H1 (cell line): ENCODE measurements around the gene BIN2. TPM values are rescaled to one million over a fixed set of nuclear protein-coding genes. Genes with fewer than 3 reads are reported as not detected.

Experiments
- CHD7 ChIP-seq: fragments of 300-600 bp; sonication (generic); IDR thresholded peaks from 2 replicates; pipeline ENCODE4 v1.7.1; 2012; ENCODE audit warnings: low read length, moderate library complexity, mild to moderate bottlenecking, inconsistent platforms; ENCODE audit not compliant: insufficient replicate concordance
- CTBP2 ChIP-seq: IDR thresholded peaks from 2 replicates; pipeline ENCODE4 v1.7.0; 2011; ENCODE audit warnings: borderline replicate concordance, mild to moderate bottlenecking, moderate library complexity, mixed read lengths, low read length; ENCODE audit not compliant: insufficient read depth, insufficient read length
- GTF2F1 ChIP-seq: IDR thresholded peaks from 2 replicates; pipeline ENCODE4 v1.6.1; 2012; ENCODE audit warnings: low read depth, low read length, improper control_type of control experiment, borderline replicate concordance
- KDM5A ChIP-seq: fragments of 200-600 bp; IDR thresholded peaks from 2 replicates; pipeline ENCODE4 v1.7.1; 2012; ENCODE audit warnings: mild to moderate bottlenecking, low read length, inconsistent platforms, mixed read lengths
- NRF1 ChIP-seq: IDR thresholded peaks from 2 replicates; pipeline ENCODE4 v1.6.1; 2011; ENCODE audit warnings: mild to moderate bottlenecking, low read depth, low read length, improper control_type of control experiment
- SP1 ChIP-seq: IDR thresholded peaks from 2 replicates; pipeline ENCODE4 v1.6.1; 2011; ENCODE audit warnings: low read depth, low read length
- SUZ12 ChIP-seq: fragments of 200-600 bp; sonication (generic); IDR thresholded peaks from 2 replicates; pipeline ENCODE4 v1.6.1; 2012; ENCODE audit warnings: mild to moderate bottlenecking, inconsistent platforms, low read length, moderate library complexity, mixed read lengths
- TBP ChIP-seq: IDR thresholded peaks from 2 replicates; pipeline ENCODE4 v1.6.1; 2011; ENCODE audit warnings: low read depth, low read length, improper control_type of control experiment
- USF2 ChIP-seq: IDR thresholded peaks from 2 replicates; pipeline ENCODE4 v1.6.1; 2011; ENCODE audit warnings: low read length, improper control_type of control experiment
- polyA plus RNA-seq, 7 experiments: library from polyadenylated mRNA; depleted of rRNA in 3 of 7; stranded (reverse) in 5 of 7; unstranded in 2 of 7; fragments of >200 nt in 5 of 7; fragments of 200-250 nt in 2 of 7; gene quantifications; 1 replicate in 5 of 7; 2 replicates in 1 of 7; 4 replicates in 1 of 7; pipeline versions ENCODE4 v1.2.1 to v1.2.3, GENCODE V29; 2011 to 2013; ENCODE audit warnings: missing spikeins in 2 of 7, mixed read lengths in 2 of 7
- total RNA-seq: library from RNA; stranded (reverse); fragmentation: NEBNext Ultra II Directional; extraction: Animal tissue kit (Norgen Biotek cat#: 25700); gene quantifications from 2 replicates; pipeline ENCODE4 v1.2.1, GENCODE V29; 2021

Gene BIN2
- total and polyA plus RNA-seq, 2 of the 8 experiments (the other 6 are each of a cell fraction or from before 2014, with no cell fraction given) = not detected

GRCh38 chr12:51238510-51239334 is 85.3 kb downstream of the BIN2 start, which contains the start of gene DAZAP2 (continued):
- TF ChIP-seq CHD7 = no peak
- no peak for TF ChIP-seq SUZ12
- peak; percentile 99 for TF ChIP-seq SP1
- no peak for TF ChIP-seq GTF2F1
- TF ChIP-seq TBP = peak; percentile 60
- no peak for TF ChIP-seq NRF1
- peak; percentile 91 for TF ChIP-seq USF2
- no peak for TF ChIP-seq KDM5A
- no peak for TF ChIP-seq CTBP2
